ENCODE data around the gene ECHDC1.

ECHDC1 gene

GRCh38 chr6:127279815-127280214 is 63.6 kb downstream of the ECHDC1 start:
- no peak for DNase-seq

- DNase-seq = no peak
Observed at GRCh38 chr6:127277878-127278843, 65.2 kb downstream of the ECHDC1 start.

- DNase-seq = no peak
Observed at GRCh38 chr6:127276331-127276730, 67.1 kb downstream of the ECHDC1 start.

GRCh38 chr6:127273499-127273898 is 69.9 kb downstream of the ECHDC1 start:
- DNase-seq = no peak

- DNase-seq = no peak
Observed at GRCh38 chr6:127272576-127272975, 70.8 kb downstream of the ECHDC1 start.

- no peak for DNase-seq
Observed at GRCh38 chr6:127267646-127268625, 75.5 kb downstream of the ECHDC1 start.

- DNase-seq = peak; percentile 59
Observed at GRCh38 chr6:127266892-127267645, 76.3 kb downstream of the ECHDC1 start.

GRCh38 chr6:127266178-127266891 is 77.1 kb downstream of the ECHDC1 start, which contains the start of gene RNF146:
Gene RNF146, plus strand, starts transcription at chr6:127266864. Its CDS starts 13,475 bp downstream, at chr6:127280339.
- DNase-seq = peak; percentile 71

GRCh38 chr6:127263481-127263880 is 79.9 kb downstream of the ECHDC1 start:
- DNase-seq = no peak

GRCh38 chr6:127262896-127263295 is 80.5 kb downstream of the ECHDC1 start:
- no peak for DNase-seq

GRCh38 chr6:127255286-127255685 is 88.1 kb downstream of the ECHDC1 start:
- no peak for DNase-seq

GRCh38 chr6:127249621-127250020 is 93.8 kb downstream of the ECHDC1 start:
- DNase-seq = no peak

GRCh38 chr6:127247114-127248096 is 96.0 kb downstream of the ECHDC1 start:
- no peak for DNase-seq

GRCh38 chr6:127243501-127243900 is 99.9 kb downstream of the ECHDC1 start:
- DNase-seq = no peak
